OCI-M2 (cell line): ENCODE measurements around the gene AHDC1.

Experiments used
- DNase-seq: peaks from one replicate; lab custom pipeline; 2025; ENCODE audit not compliant: unreplicated experiment; lab: John Stamatoyannopoulos, UW

AHDC1 gene

GRCh38 chr1:27567146-27567526 is 36.8 kb downstream of the AHDC1 start:
- no peak for DNase-seq

DNA sequence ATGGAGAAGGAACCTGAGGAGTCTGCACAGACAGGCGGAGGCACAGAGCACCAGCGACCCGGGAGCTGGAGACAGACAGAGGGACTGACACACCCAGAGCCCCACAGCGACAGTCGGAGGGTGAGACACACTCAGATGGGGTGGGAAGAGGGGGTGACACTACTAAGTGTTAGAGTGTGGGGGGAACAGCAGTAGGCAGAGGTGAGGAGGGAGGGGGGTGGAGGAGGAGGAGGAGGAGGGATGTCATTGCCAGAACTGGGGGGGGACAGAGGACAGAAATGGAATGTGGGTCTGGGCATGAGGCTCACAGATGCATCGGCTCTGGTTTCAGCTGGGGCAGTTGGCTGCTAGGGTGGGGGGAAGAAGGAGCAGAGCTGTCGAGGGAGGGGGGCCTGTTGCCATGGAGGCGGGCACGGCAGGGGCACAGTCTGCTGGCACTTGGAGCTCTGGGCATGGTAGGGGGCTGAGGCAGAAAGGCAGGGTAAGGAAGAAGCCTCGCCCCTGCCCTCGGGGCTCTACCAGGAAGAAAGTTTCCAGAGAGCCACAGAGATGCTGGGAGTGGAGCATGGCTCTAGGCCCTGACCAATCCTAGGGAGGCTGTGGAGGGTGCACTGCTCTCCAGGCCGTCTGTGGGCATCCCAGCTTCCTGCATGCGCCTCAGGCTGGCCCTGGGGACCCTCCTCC is 37.3 kb downstream of the AHDC1 start:
- no peak for DNase-seq

DNA sequence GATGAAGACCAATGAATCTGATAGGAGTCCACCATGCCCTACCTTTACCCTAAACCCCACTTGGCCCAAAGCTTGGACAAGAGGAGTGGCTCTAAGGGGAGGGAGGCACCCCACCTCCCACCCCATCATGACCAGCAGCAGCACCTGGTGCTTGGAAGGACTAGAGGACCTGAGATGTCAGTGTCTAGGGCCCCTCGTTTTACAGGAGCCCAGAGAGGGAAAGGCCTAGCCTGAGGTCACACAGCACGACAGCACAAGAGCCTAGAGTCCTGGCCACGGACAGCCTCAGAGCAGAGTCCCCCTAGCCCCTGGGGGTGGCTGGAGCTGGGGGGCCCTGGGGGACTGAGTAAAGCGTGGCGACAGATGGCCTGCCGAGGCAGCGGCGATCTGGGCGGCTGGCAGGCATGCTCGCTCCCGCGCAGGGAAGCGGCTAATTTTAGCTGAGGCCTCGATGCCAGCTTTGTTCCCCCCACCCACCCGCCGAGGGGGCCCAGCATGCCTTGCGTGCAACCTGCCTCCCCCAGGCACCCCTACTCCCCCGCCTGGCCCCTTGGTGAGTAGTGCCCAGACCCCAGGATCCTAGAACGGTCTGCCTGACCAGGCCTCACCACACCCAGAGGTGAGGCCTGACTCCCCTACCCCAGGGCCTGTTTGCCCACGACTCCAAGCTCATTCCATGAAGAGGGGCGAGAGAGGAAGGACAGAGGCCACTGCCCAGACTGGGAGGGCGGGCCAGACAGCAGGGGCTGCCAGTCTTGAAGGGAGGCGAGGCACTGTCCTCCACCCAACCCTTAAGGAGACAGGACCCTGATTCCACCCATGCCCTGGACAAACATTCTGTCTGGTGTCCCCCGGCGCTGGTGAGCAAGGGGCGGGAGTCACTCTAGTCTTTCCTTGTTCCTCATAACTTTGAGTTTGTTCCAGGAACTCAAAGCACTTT is 39.0 kb downstream of the AHDC1 start:
- no peak for DNase-seq

- no peak for DNase-seq
Measured at GRCh38 chr1:27563591-27564471, 40.1 kb downstream of the AHDC1 start.

- no peak for DNase-seq
Measured at GRCh38 chr1:27563341-27563590, 40.7 kb downstream of the AHDC1 start.

DNA sequence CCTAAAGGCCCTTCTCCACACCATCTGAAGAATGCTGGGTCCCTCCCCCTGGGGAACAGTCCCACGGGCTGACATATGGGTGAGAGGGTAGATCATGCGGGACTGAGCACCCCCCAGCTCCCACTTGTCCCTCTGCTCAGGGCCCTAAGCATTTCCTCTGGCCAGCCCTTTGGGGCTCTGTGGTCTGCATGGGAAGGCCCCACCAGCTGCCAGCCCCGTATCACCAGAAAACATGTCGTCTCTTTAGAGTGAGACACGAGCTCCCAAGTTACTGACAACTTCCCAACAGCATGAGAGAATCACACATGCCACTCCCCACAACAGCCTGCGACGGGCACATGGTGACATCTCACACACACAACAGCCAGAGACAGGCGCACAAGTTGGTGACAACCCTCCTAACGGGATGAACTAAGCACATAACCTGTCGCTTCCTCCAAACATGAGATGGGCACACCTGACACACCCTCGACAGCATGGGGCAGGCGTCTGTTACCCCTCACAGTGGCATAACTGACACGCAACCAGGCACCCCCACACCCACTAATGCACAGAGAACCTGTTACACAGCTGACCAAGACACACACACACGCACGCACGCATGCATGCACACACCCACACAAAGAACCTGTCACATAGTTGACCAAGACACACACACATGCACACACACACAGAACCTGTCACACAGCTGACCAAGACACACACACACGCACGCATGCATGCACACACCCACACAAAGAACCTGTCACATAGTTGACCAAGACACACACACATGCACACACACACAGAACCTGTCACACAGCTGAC is 41.2 kb downstream of the AHDC1 start:
- DNase-seq = no peak

- no peak for DNase-seq
Measured at GRCh38 chr1:27562021-27562420, 41.9 kb downstream of the AHDC1 start.

- no peak for DNase-seq
Measured at GRCh38 chr1:27561124-27561899, 42.6 kb downstream of the AHDC1 start.

DNA sequence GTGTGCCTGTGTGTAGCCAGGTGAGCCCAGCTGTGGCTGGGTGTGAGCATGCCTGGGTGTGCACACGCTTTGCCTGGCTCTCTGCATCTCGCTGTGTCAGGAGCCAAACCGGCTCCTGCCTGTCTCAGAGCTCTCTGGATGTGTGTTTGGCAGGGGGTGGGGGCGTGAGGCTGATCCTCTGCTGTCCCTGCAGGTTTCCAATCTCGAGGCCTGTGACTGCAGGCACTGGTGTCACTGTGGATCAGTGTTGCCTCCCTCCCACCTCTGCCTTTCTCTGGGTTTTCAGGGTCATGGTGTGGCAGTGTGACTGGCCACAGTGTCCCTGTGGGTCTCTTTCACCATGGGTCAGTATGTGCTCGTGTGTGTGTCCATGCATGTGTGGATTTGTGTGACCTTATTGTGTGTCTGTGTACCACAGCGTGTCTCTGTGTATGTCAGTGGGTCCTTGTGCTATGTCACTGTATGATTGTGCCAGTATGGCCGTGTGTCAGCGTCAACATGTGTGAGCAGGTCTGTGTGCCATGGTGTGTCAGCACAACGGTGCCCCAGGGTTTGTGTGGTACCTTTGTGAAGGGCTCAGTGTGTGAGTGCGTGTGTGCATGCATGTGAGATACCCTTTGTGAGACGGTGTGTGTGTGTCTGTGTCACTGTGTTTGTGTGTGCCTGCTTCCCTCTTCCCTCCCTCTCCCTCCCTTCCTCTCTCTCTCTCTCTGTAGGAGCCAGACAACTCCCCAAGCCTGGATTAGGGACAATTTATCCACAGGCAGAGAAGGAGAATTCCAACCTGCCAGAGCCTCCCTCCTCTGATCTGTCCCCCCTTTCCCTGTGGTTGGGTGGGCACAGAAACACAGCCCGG is 43.4 kb downstream of the AHDC1 start:
- no peak for DNase-seq

- DNase-seq = no peak
Measured at GRCh38 chr1:27559466-27560030, 44.4 kb downstream of the AHDC1 start.

DNA sequence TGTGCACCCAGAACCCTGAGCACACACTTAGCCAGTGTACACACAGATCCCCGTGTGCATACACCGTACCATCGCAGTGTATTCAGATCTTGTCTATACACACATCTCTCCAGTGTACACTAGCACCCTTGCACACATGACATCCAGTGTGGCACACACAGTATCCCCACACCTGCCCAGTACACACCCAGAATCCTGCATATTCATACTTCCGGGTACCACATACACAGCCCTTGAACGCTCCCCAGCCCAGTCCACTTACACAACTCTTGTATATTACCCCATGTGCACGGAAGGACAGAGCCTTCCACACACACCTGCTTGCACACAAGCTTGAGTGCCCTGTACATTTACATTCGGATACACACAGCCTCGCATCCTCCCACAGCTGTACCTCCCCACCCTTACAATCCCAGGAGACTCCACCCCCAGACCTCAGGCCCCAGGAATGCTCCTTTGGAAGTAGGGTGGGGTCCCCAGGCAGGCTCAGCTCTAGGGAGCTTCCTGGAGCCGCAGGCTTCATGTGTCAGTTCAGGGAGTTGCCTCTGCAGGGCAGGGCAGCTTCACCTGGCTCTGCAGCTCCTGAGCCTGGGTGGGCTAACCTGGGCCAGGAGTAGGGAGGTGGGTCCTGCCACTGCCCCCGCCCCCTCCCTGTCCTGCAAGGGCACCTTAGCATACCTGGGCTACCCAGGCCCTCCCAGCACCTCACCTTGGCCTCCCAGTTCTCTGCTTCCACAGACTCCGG is 46.2 kb downstream of the AHDC1 start:
- no peak for DNase-seq

- peak; percentile 14 for DNase-seq
Measured at GRCh38 chr1:27556781-27557595, 47.0 kb downstream of the AHDC1 start.

DNA sequence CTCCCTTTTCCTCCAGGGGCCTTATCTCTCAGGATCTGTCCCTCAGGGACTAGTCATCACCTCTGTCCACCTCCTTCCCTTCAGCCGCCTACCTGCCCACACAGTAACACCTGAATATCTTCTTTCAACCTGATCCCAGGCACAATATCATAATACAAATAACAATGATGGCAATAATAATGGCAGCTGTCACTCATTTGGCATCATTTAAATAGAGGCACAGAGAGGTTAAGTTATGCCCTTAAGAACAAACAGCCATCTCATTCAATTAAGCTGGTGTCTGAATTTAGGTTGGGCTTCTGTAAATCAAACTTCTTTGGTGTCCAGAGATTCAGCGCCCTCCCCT is 47.5 kb downstream of the AHDC1 start:
- no peak for DNase-seq

GRCh38 chr1:27555700-27556424 is 48.1 kb downstream of the AHDC1 start:
- no peak for DNase-seq

GRCh38 chr1:27554759-27555699 is 48.9 kb downstream of the AHDC1 start:
- DNase-seq = no peak

GRCh38 chr1:27554293-27554692 is 49.7 kb downstream of the AHDC1 start:
- no peak for DNase-seq
